Thoracic aorta (tissue), 2 donors: ENCODE results near the gene RBM33. TPM values are rescaled to one million over a fixed set of nuclear protein-coding genes. Genes with fewer than 3 reads are reported as not detected.

Source experiments
- ATAC-seq: fragments of 150-250 bp; one replicate; pipeline ENCODE4 v1.8.0; 2017; ENCODE audit warnings: low read depth; ENCODE audit not compliant: insufficient number of reproducible peaks, low FRiP score
- DNase-seq: peaks from one replicate; pipeline ENCODE4 v3.0.0-alpha.2; 2020; ENCODE audit warnings: low spot score
- H3K27ac ChIP-seq, 2 donors: fragments of 200-600 bp; sonication (generic); 1 replicate in 1 of 2; 2 replicates in 1 of 2; pipeline ENCODE4 v1.5.1; 2016; ENCODE audit warnings: mild to moderate bottlenecking in 2 of 2, moderate library complexity in 2 of 2
- H3K27me3 ChIP-seq: fragments of 200-600 bp; sonication (generic); replicated peaks from 2 replicates; pipeline ENCODE4 v1.6.0; 2016; ENCODE audit warnings: mild to moderate bottlenecking; ENCODE audit not compliant: insufficient read depth
- H3K36me3 ChIP-seq: fragments of 200-600 bp; sonication (generic); one replicate; pipeline ENCODE4 v1.5.1; 2016
- H3K4me1 ChIP-seq, 2 donors: fragments of 200-600 bp; sonication (generic); 1 replicate in 1 of 2; 2 replicates in 1 of 2; pipeline versions ENCODE4 v1.5.1 to v1.6.0; 2016; ENCODE audit warnings: low read depth in 2 of 2, mild to moderate bottlenecking in 1 of 2; ENCODE audit not compliant: control insufficient read depth in 1 of 2
- H3K4me3 ChIP-seq: fragments of 200-600 bp; sonication (generic); 2 replicates; pipeline ENCODE4 v1.5.1; 2016; ENCODE audit warnings: mild to moderate bottlenecking
- H3K9me3 ChIP-seq: fragments of 200-600 bp; sonication (generic); 2 replicates; pipeline ENCODE4 v1.5.1; 2016
- CTCF ChIP-seq: fragments of 200-600 bp; sonication (generic); IDR thresholded peaks from one replicate; pipeline ENCODE4 v1.5.1; 2019; ENCODE audit warnings: antibody characterized with exemption
- total RNA-seq, 2 donors: library from RNA; depleted of rRNA; stranded (reverse); fragments of >200 nt; gene quantifications; one replicate each; pipeline versions ENCODE4 v1.1.0 to v1.2.3, GENCODE V29; 2016

The RBM33 gene, protein sequence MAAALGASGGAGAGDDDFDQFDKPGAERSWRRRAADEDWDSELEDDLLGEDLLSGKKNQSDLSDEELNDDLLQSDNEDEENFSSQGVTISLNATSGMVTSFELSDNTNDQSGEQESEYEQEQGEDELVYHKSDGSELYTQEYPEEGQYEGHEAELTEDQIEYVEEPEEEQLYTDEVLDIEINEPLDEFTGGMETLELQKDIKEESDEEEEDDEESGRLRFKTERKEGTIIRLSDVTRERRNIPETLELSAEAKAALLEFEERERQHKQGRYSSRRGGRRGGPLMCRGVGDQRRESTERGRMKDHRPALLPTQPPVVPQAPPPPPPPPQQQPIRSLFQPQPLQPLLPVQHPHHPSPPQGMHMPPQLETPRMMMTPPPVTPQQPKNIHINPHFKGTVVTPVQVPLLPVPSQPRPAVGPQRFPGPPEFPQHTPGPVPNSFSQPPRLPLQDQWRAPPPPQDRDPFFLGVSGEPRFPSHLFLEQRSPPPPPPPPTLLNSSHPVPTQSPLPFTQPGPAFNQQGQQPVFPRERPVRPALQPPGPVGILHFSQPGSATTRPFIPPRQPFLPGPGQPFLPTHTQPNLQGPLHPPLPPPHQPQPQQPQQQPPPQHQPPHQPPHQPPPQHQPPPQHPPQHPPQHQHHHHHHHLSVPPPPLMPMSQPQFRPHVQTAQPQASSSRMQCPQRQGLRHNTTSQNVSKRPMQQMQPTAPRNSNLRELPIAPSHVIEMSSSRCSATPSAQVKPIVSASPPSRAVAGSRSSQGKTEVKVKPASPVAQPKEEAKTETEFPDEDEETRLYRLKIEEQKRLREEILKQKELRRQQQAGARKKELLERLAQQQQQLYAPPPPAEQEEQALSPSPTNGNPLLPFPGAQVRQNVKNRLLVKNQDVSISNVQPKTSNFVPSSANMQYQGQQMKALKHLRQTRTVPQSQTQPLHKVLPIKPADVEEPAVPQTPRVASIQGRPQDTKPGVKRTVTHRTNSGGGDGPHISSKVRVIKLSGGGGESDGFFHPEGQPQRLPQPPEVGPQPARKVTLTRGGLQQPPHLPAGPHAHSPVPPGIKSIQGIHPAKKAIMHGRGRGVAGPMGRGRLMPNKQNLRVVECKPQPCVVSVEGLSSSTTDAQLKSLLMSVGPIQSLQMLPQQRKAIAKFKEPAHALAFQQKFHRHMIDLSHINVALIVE
- 10 to 100 TPM; 64.6 to 80.3 TPM for total RNA-seq

DNA sequence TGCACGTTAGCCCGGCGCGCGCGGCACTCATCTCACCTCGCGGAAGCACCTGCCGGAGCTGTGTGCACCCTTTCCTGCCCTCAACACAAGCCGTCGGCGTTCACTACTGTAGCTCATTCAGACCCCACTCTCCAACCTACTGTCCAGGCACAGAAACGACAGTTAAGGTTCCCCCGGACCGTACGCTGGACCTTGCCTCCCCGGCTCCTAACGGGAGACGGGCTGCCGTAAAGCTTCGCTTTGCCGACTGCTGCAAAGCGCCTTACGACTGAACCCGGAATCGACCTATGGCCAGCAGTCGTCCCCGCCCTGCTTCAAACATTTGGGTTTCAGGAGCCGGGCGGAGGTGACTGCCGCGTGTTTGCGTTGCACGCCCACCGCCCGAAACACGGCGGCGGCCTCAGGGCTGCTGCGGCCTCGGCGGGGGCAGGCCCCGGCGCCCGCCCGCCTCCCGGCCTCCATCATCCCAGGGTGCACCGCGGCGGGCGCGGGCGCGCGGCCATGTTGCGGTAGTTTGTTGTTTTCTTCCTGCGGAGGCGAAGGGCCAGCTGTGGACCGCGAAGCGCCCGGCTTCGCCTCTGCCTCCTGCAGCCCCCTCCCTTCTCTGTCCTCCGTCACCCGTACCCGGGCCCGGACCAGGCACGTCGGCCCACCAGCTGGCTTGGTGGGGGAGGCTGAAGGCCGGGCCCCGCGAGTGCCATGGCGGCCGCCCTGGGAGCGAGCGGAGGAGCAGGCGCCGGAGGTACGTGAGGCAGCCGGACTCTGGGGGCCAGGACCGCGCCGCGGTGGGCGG, at the start of gene RBM33:
Gene RBM33, plus strand, starts transcription at position 484 of the 793 bp plus-strand sequence. Its CDS starts 216 bp downstream, at position 700.
- peaks cover 15 to 23% of the 10 kb centered on the region in 2 donors for H3K4me1 ChIP-seq
- peaks cover 4% of the 10 kb centered on the region for H3K36me3 ChIP-seq
- TF ChIP-seq CTCF, result peak; percentile 12
- peak within 1 kb of the TSS; percentile 94 to 96 for H3K27ac ChIP-seq
- peaks cover 8% of the 10 kb centered on the region for H3K9me3 ChIP-seq
- DNase-seq (peak; percentile 19), ATAC-seq (peak; percentile 72)
- no peaks in the 10 kb centered on the region for H3K27me3 ChIP-seq
- H3K4me3 ChIP-seq, result peak within 1 kb of the TSS; percentile 99

- no peaks in the 10 kb centered on the region for H3K27me3 ChIP-seq
- no peaks in the 10 kb centered on the region for H3K9me3 ChIP-seq
- no peak for DNase-seq
- H3K36me3 ChIP-seq, result no peaks in the 10 kb centered on the region
- TF ChIP-seq CTCF, result no peak
- ATAC-seq, result no peak
- no peak overlapping the region for H3K27ac ChIP-seq
- H3K4me1 ChIP-seq, result no peaks in the 10 kb centered on the region
- H3K4me3 ChIP-seq, result no peak overlapping the region
Observed at GRCh38 chr7:155594961-155595366, 49.5 kb upstream of the RBM33 start.

GRCh38 chr7:155597753-155598140, 46.7 kb upstream of the RBM33 start:
- H3K4me3 ChIP-seq, result no peak overlapping the region
- no peak for ATAC-seq
- H3K9me3 ChIP-seq, result no peaks in the 10 kb centered on the region
- no peaks in the 10 kb centered on the region for H3K27me3 ChIP-seq
- H3K27ac ChIP-seq, result no peak overlapping the region
- H3K36me3 ChIP-seq, result no peaks in the 10 kb centered on the region
- DNase-seq, result no peak
- TF ChIP-seq CTCF, result no peak
- H3K4me1 ChIP-seq, result no peaks in the 10 kb centered on the region

DNA sequence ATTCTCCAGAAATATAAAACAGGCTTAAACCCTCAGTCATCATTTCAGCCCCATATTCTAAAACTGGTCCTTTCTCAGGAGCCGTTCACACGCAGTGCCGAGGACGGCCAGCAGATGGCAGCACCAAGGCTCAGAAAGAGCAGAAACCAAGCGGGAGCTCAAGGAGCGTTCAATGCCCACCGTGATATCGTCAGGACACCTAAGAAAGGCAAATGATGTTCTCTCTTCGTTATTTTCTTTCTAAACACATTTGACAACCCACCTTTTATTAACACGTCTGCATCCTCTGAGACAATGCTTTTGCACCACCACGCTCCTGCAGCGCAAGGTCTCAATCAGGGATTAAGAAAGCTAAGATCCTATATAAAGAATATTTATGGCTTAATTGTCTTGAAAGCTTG, 45.7 kb upstream of the RBM33 start:
- no peaks in the 10 kb centered on the region for H3K4me1 ChIP-seq
- H3K27ac ChIP-seq, result no peak overlapping the region
- no peaks in the 10 kb centered on the region for H3K27me3 ChIP-seq
- no peaks in the 10 kb centered on the region for H3K9me3 ChIP-seq
- DNase-seq (peak; percentile 25), ATAC-seq (no peak)
- H3K36me3 ChIP-seq, result no peaks in the 10 kb centered on the region
- no peak overlapping the region for H3K4me3 ChIP-seq
- peak; percentile 96 for TF ChIP-seq CTCF
